Suprapubic skin (tissue), 3 donors: ENCODE data around the gene SNRK.

Experiments
- POLR2A ChIP-seq, 2 donors: fragments of 450-650 bp; IDR thresholded peaks; one replicate each; pipeline ENCODE4 v1.6.1; 2017; ENCODE audit warnings: antibody characterized with exemption in 2 of 2, mild to moderate bottlenecking in 2 of 2, moderate library complexity in 2 of 2
- TF ChIP-seq, protein P1 (sequence below), 2 donors: fragments of 200-600 bp in 1 of 2; fragments of 450-650 bp in 1 of 2; sonication (generic) in 1 of 2; IDR thresholded peaks; one replicate each; pipeline ENCODE4 v1.5.1; 2016 to 2019; ENCODE audit warnings: antibody characterized with exemption in 2 of 2, mild to moderate bottlenecking in 1 of 2, moderate library complexity in 1 of 2

- TF ChIP-seq, protein P1, sequence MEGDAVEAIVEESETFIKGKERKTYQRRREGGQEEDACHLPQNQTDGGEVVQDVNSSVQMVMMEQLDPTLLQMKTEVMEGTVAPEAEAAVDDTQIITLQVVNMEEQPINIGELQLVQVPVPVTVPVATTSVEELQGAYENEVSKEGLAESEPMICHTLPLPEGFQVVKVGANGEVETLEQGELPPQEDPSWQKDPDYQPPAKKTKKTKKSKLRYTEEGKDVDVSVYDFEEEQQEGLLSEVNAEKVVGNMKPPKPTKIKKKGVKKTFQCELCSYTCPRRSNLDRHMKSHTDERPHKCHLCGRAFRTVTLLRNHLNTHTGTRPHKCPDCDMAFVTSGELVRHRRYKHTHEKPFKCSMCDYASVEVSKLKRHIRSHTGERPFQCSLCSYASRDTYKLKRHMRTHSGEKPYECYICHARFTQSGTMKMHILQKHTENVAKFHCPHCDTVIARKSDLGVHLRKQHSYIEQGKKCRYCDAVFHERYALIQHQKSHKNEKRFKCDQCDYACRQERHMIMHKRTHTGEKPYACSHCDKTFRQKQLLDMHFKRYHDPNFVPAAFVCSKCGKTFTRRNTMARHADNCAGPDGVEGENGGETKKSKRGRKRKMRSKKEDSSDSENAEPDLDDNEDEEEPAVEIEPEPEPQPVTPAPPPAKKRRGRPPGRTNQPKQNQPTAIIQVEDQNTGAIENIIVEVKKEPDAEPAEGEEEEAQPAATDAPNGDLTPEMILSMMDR (IDR thresholded peaks at IDR 0.05), result no peak
- no peak for TF ChIP-seq POLR2A (IDR thresholded peaks at IDR 0.05)
These were observed 26.7 kb upstream of the SNRK start for GRCh38 chr3:43259626-43260025.
